Liver (tissue), 9 donors: ENCODE results near the gene ALG6. TPM values are rescaled to one million over a fixed set of nuclear protein-coding genes. Genes with fewer than 3 reads are reported as not detected.
"Not testable (repeated sequence)": the region's sequence is repeated elsewhere in the genome, so short reads cannot be mapped to it uniquely, and the experiment has no call there.

ENCODE experiments used
- DNase-seq: peaks from one replicate; pipeline ENCODE4 v3.0.0-alpha.2; 2017; ENCODE audit warnings: low spot score
- H3K27ac ChIP-seq, 2 donors: one replicate each; pipeline ENCODE4 v1.7.0; 2013; ENCODE audit warnings: inconsistent platforms in 2 of 2, low read length in 2 of 2, control low read depth in 1 of 2, low read depth in 1 of 2, mild to moderate bottlenecking in 1 of 2
- H3K27me3 ChIP-seq, 4 donors: one replicate each; pipeline versions ENCODE4 v1.6.1 to v1.7.0; 2013; ENCODE audit warnings: low read length in 3 of 4, inconsistent platforms in 1 of 4, mild to moderate bottlenecking in 1 of 4, moderate library complexity in 1 of 4; ENCODE audit not compliant: control insufficient read depth in 4 of 4, insufficient read depth in 4 of 4
- H3K36me3 ChIP-seq, 4 donors: one replicate each; pipeline versions ENCODE4 v1.6.1 to v1.7.0; 2013; ENCODE audit warnings: low read length in 3 of 4, mild to moderate bottlenecking in 3 of 4, low read depth in 1 of 4, moderate library complexity in 1 of 4; ENCODE audit not compliant: control insufficient read depth in 4 of 4, insufficient read depth in 3 of 4
- H3K4me1 ChIP-seq, 4 donors: one replicate each; pipeline versions ENCODE4 v1.6.1 to v1.7.0; 2013; ENCODE audit warnings: low read length in 3 of 4, mild to moderate bottlenecking in 3 of 4, moderate library complexity in 1 of 4; ENCODE audit not compliant: control insufficient read depth in 4 of 4, insufficient read depth in 4 of 4
- H3K4me3 ChIP-seq, 3 donors: one replicate each; pipeline versions ENCODE4 v1.6.1 to v1.7.0; 2013; ENCODE audit warnings: low read length in 3 of 3, control low read depth in 1 of 3, low read depth in 1 of 3, mild to moderate bottlenecking in 1 of 3
- H3K9ac ChIP-seq, 2 donors: one replicate each; pipeline ENCODE4 v1.7.0; 2013; ENCODE audit warnings: low read length in 2 of 2, mild to moderate bottlenecking in 2 of 2, moderate library complexity in 2 of 2, control low read depth in 1 of 2, low read depth in 1 of 2
- H3K9me3 ChIP-seq, 4 donors: one replicate each; pipeline versions ENCODE4 v1.6.1 to v1.7.0; 2013; ENCODE audit warnings: low read length in 3 of 4; ENCODE audit not compliant: control insufficient read depth in 4 of 4
- FOXA2 ChIP-seq: IDR thresholded peaks from 2 replicates; pipeline ENCODE4 v1.6.1; 2016; ENCODE audit warnings: antibody characterized with exemption
- GABPA ChIP-seq, 2 donors: IDR thresholded peaks in 1 of 2; conservative IDR thresholded peaks in 1 of 2; 2 replicates each; pipeline ENCODE4 v1.6.1; 2016; ENCODE audit warnings: antibody characterized with exemption in 2 of 2, mild to moderate bottlenecking in 1 of 2, moderate library complexity in 1 of 2
- HNF4A ChIP-seq, 2 donors: conservative IDR thresholded peaks; 2 replicates each; pipeline ENCODE4 v1.6.1; 2016; ENCODE audit warnings: antibody characterized with exemption in 2 of 2, mild to moderate bottlenecking in 2 of 2
- HNF4G ChIP-seq: IDR thresholded peaks from 2 replicates; pipeline ENCODE4 v1.6.1; 2016; ENCODE audit warnings: antibody characterized with exemption
- RAD21 ChIP-seq, 2 donors: IDR thresholded peaks; 2 replicates each; pipeline ENCODE4 v1.6.1; 2016; ENCODE audit warnings: antibody characterized with exemption in 2 of 2, mild to moderate bottlenecking in 2 of 2
- RXRA ChIP-seq, 2 donors: IDR thresholded peaks; 2 replicates each; pipeline ENCODE4 v1.6.1; 2017 to 2018; ENCODE audit warnings: antibody characterized with exemption in 2 of 2, mild to moderate bottlenecking in 1 of 2
- SP1 ChIP-seq: IDR thresholded peaks from 2 replicates; pipeline ENCODE4 v1.6.1; 2018; ENCODE audit warnings: antibody characterized with exemption, mild to moderate bottlenecking
- TAF1 ChIP-seq: conservative IDR thresholded peaks from 2 replicates; pipeline ENCODE4 v1.6.1; 2016; ENCODE audit warnings: antibody characterized with exemption, mild to moderate bottlenecking
- YY1 ChIP-seq: IDR thresholded peaks from 2 replicates; pipeline ENCODE4 v1.6.1; 2016; ENCODE audit warnings: antibody characterized with exemption, mild to moderate bottlenecking
- WGBS: extraction: QIAGEN DNeasy Blood & Tissue Kit; methylation state at CpG from one replicate; pipeline ENCODE4 v1.1.7; 2013; 5-methylcytosine and 5-hydroxymethylcytosine counted together
- polyA plus RNA-seq, 2 donors: library from polyadenylated mRNA; stranded (reverse) in 1 of 2; unstranded in 1 of 2; fragments of 200-250 nt in 1 of 2; fragments of >200 nt in 1 of 2; fragmentation: Nextera tagmentation in 1 of 2; extraction: Ambion mirVana in 1 of 2; gene quantifications; one replicate each; pipeline versions ENCODE4 v1.2.1 to v1.2.3, GENCODE V29; 2013 to 2015
- total RNA-seq, 2 donors: library from RNA; depleted of rRNA; stranded (reverse); fragments of >200 nt; gene quantifications; one replicate each; pipeline ENCODE4 v1.2.3, GENCODE V29; 2014
- TF ChIP-seq, protein P1 (sequence below): IDR thresholded peaks from 2 replicates; pipeline ENCODE4 v1.6.1; 2016; ENCODE audit warnings: antibody characterized with exemption
- TF ChIP-seq, protein P2 (sequence below): IDR thresholded peaks from 2 replicates; pipeline ENCODE4 v1.6.1; 2016; ENCODE audit warnings: antibody characterized with exemption
- TF ChIP-seq, protein P3 (sequence below): fragments of 150-350 bp; IDR thresholded peaks from 2 replicates; pipeline ENCODE4 v1.5.1; 2017; ENCODE audit warnings: improper control_type of control experiment, low read depth, low read length; ENCODE audit not compliant: missing input control
- TF ChIP-seq, protein P4 (sequence below): IDR thresholded peaks from 2 replicates; pipeline ENCODE4 v1.6.1; 2016; ENCODE audit warnings: antibody characterized with exemption
- donor health status: healthy.
- donor health status: healthy.
- donor health status: healthy.
- donor health status: healthy.
- donor health status: healthy.

The ALG6 gene
- total and polyA plus RNA-seq, 4 donors: 4.6 to 13.2 (median 6.6) TPM

DNA sequence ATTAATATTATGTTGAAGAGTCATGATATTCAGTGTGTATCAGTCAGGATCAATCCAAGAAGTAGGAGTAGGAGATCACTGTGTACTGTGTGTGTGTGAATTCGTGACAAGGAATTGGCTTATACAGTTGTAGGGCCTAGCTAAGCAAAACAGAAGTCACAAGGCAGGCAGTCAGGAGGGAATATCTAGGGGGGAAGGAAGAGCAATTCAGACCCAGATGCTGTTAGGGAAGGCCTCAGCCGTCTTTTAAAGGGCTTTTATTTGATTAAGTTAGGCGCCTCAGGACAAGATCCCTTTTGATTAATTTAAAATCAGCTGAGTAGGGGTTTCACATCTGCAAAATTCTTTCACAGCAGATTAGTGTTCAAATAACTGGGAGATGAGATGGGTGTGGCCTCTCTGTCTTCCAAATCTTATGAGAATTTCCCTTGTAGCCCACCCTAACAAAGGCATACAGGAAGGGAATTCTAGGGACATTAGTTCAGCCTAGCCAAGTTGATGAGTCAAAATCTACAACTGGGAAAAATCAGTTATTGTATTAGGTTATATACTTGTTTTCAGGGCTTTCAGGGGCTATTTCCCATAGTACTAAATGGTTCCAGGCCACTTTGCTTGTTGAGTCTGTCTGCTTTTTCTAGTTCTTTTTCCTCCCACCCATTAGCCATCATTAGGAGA is 47.4 kb downstream of the ALG6 start:
- no peak overlapping the region for H3K27ac ChIP-seq
- TF ChIP-seq RAD21 (IDR thresholded peaks at IDR 0.05) (no peak), FOXA2 (no peak), GABPA (IDR thresholded peaks at IDR 0.05 in 1 of 2, conservative IDR thresholded peaks at IDR 0.05 in 1 of 2) (no peak), HNF4G (no peak), TAF1 (no peak), HNF4A (conservative IDR thresholded peaks at IDR 0.05) (no peak), YY1 (no peak), SP1 (no peak)
- TF ChIP-seq, protein P1, sequence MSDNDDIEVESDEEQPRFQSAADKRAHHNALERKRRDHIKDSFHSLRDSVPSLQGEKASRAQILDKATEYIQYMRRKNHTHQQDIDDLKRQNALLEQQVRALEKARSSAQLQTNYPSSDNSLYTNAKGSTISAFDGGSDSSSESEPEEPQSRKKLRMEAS: no peak
- TF ChIP-seq, protein P2, sequence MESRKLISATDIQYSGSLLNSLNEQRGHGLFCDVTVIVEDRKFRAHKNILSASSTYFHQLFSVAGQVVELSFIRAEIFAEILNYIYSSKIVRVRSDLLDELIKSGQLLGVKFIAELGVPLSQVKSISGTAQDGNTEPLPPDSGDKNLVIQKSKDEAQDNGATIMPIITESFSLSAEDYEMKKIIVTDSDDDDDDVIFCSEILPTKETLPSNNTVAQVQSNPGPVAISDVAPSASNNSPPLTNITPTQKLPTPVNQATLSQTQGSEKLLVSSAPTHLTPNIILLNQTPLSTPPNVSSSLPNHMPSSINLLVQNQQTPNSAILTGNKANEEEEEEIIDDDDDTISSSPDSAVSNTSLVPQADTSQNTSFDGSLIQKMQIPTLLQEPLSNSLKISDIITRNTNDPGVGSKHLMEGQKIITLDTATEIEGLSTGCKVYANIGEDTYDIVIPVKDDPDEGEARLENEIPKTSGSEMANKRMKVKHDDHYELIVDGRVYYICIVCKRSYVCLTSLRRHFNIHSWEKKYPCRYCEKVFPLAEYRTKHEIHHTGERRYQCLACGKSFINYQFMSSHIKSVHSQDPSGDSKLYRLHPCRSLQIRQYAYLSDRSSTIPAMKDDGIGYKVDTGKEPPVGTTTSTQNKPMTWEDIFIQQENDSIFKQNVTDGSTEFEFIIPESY: no peak
- TF ChIP-seq, protein P3, sequence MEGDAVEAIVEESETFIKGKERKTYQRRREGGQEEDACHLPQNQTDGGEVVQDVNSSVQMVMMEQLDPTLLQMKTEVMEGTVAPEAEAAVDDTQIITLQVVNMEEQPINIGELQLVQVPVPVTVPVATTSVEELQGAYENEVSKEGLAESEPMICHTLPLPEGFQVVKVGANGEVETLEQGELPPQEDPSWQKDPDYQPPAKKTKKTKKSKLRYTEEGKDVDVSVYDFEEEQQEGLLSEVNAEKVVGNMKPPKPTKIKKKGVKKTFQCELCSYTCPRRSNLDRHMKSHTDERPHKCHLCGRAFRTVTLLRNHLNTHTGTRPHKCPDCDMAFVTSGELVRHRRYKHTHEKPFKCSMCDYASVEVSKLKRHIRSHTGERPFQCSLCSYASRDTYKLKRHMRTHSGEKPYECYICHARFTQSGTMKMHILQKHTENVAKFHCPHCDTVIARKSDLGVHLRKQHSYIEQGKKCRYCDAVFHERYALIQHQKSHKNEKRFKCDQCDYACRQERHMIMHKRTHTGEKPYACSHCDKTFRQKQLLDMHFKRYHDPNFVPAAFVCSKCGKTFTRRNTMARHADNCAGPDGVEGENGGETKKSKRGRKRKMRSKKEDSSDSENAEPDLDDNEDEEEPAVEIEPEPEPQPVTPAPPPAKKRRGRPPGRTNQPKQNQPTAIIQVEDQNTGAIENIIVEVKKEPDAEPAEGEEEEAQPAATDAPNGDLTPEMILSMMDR: no peak
- peaks cover 0 to 4% (median under 1%) of the 10 kb centered on the region in 4 donors for H3K36me3 ChIP-seq
- H3K4me1 ChIP-seq: no peaks in the 10 kb centered on the region
- H3K9me3 ChIP-seq: no peaks in the 10 kb centered on the region
- 90% methylated on average over 3 of the region's 3 CpGs for WGBS
- H3K27me3 ChIP-seq: no peaks in the 10 kb centered on the region
- no peak overlapping the region for H3K9ac ChIP-seq
- no peak for DNase-seq
- no peak overlapping the region for H3K4me3 ChIP-seq

DNA sequence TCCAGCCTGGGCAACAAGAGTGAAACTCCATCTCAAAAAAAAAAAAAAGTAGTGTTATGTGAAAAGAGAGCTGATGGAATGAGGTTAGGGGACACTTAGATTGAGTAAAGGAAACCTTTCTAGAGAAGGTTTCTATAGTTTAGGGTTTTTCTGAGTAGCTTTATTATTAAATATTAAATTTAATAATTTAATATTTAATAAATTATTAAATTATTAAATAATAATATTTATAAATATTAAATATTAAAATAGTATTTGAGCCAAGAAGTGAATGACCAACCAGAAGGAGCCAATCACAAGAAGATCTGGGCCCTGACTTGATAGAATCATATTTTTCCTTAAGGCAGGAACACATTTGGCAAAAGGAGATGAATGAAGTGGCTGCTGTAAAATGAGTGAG is 50.7 kb downstream of the ALG6 start:
- H3K9me3 ChIP-seq: no peaks in the 10 kb centered on the region
- TF ChIP-seq RXRA (IDR thresholded peaks at IDR 0.05) (no peak), YY1 (no peak), TAF1 (no peak), GABPA (IDR thresholded peaks at IDR 0.05 in 1 of 2, conservative IDR thresholded peaks at IDR 0.05 in 1 of 2) (no peak)
- TF ChIP-seq, protein P4, sequence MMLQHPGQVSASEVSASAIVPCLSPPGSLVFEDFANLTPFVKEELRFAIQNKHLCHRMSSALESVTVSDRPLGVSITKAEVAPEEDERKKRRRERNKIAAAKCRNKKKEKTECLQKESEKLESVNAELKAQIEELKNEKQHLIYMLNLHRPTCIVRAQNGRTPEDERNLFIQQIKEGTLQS: no peak
- H3K4me1 ChIP-seq: no peaks in the 10 kb centered on the region
- no peak for DNase-seq
- no peak overlapping the region for H3K27ac ChIP-seq
- H3K4me3 ChIP-seq: no peak overlapping the region
- peaks cover 0 to 4% (median under 1%) of the 10 kb centered on the region in 4 donors for H3K36me3 ChIP-seq
- no peak overlapping the region for H3K9ac ChIP-seq
- no peaks in the 10 kb centered on the region for H3K27me3 ChIP-seq

DNA sequence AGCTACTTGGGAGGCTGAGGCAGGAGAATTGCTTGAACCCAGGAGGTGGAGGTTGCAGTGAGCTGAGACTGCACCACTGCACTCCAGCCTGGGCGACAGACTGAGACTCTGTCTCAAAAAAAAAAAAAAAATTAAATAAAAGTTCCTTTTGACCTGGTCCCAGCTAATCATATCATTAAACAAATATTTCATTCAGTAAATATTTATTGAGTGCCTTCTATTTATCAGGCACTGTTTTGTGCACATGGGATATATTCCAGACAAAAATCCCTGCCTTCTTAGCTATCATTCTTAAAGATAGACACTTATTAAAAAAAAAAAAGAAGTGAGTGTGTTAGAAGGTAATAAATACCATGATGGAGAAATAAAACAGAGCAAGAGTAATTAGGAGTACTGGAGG is 53.3 kb downstream of the ALG6 start:
- H3K9ac ChIP-seq, H3K27me3 ChIP-seq, H3K27ac ChIP-seq, DNase-seq, H3K36me3 ChIP-seq, H3K9me3 ChIP-seq, H3K4me1 ChIP-seq, H3K4me3 ChIP-seq: not testable (repeated sequence)
- WGBS: 75% methylated on average over 1 of the region's 1 CpG
